ENCODE results near the gene KRTAP9-1.

Gene KRTAP9-1

GRCh38 chr17:41211845-41212466 is 22.3 kb downstream of the KRTAP9-1 start:
- Histone ChIP-seq H3K27me3 (ENCODE audit: insufficient read depth, low read depth) (no peaks in the 10 kb centered on the region), H3K79me2 (ENCODE audit: insufficient read depth, low read depth) (no peaks in the 10 kb centered on the region), H3K4me2 (peak overlapping the region; percentile 59), H3K4me3 (IDR thresholded peaks at IDR 0.05; ENCODE audit: insufficient read depth, low read depth, low read length) (no peak overlapping the region), H4K20me1 (ENCODE audit: insufficient read depth) (no peaks in the 10 kb centered on the region), H3K9ac (no peak overlapping the region), H2AFZ (ENCODE audit: low read depth) (peak overlapping the region; percentile 7), H3K4me1 (ENCODE audit: low read depth, poor library complexity, severe bottlenecking) (peaks cover 29% of the 10 kb centered on the region), H3K36me3 (ENCODE audit: insufficient read depth) (no peaks in the 10 kb centered on the region), H3K27ac (peak overlapping the region; percentile 35)
- no peak for TF ChIP-seq CTCF (conservative IDR thresholded peaks at IDR 0.05; ENCODE audit: low read depth, low read length)

DNA sequence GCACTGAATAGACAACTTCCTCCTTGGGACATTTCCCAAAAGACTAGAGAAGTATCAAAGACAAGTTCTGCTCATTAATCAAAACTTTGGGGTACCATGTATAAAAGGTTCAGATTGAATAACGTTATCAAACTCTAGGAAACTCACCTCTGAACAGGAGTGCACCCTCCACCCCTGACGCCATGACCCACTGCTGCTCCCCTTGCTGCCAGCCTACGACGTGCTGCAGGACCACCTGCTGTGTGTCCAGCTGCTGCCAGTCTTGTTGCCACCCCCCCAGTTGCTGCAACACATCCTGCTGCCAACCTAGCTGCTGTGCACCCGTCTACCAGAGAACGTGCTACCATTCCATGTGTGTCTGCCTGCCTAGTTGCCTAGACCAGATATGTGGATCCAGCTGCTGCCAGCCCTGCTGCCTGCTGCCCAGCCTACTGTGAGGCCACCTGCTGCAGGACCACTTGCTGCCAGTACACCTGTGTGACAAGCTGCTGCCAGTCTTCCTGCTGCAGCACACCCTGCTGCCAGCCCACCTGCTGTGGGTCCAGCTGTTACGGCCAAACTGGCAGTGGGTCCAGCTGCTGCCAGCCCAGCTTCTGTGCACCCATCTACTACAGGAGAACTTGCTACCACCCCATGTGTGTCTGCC is 23.0 kb downstream of the KRTAP9-1 start:
- Histone ChIP-seq H3K4me1 (ENCODE audit: low read depth, poor library complexity, severe bottlenecking) (peaks cover 29% of the 10 kb centered on the region), H3K36me3 (ENCODE audit: insufficient read depth) (no peaks in the 10 kb centered on the region), H3K79me2 (ENCODE audit: insufficient read depth, low read depth) (no peaks in the 10 kb centered on the region), H3K27ac (peak overlapping the region; percentile 35), H4K20me1 (ENCODE audit: insufficient read depth) (no peaks in the 10 kb centered on the region), H3K9ac (no peak overlapping the region), H3K4me3 (IDR thresholded peaks at IDR 0.05; ENCODE audit: insufficient read depth, low read depth, low read length) (no peak overlapping the region), H3K27me3 (ENCODE audit: insufficient read depth, low read depth) (no peaks in the 10 kb centered on the region), H2AFZ (ENCODE audit: low read depth) (no peak overlapping the region; the same call in 1 of the 2 replicates), H3K4me2 (peak overlapping the region; percentile 59)
- no peak for TF ChIP-seq CTCF (conservative IDR thresholded peaks at IDR 0.05; ENCODE audit: low read depth, low read length)

GRCh38 chr17:41215681-41216080 is 26.0 kb downstream of the KRTAP9-1 start:
- Histone ChIP-seq H3K4me3 (IDR thresholded peaks at IDR 0.05; ENCODE audit: insufficient read depth, low read depth, low read length) (no peak overlapping the region), H3K9ac (no peak overlapping the region), H3K27ac (no peak overlapping the region), H3K36me3 (ENCODE audit: insufficient read depth) (no peaks in the 10 kb centered on the region), H2AFZ (ENCODE audit: low read depth) (no peak overlapping the region), H3K27me3 (ENCODE audit: insufficient read depth, low read depth) (no peaks in the 10 kb centered on the region), H3K4me1 (ENCODE audit: low read depth, poor library complexity, severe bottlenecking) (peaks cover 29% of the 10 kb centered on the region), H3K4me2 (no peak overlapping the region), H4K20me1 (ENCODE audit: insufficient read depth) (no peaks in the 10 kb centered on the region), H3K79me2 (ENCODE audit: insufficient read depth, low read depth) (no peaks in the 10 kb centered on the region)
- no peak for TF ChIP-seq CTCF (conservative IDR thresholded peaks at IDR 0.05; ENCODE audit: low read depth, low read length)

GRCh38 chr17:41223821-41224220 is 34.1 kb downstream of the KRTAP9-1 start:
- Histone ChIP-seq H3K36me3 (ENCODE audit: insufficient read depth) (no peaks in the 10 kb centered on the region), H3K27ac (no peak overlapping the region), H3K4me2 (no peak overlapping the region), H3K79me2 (ENCODE audit: insufficient read depth, low read depth) (no peaks in the 10 kb centered on the region), H3K9ac (no peak overlapping the region), H3K4me3 (IDR thresholded peaks at IDR 0.05; ENCODE audit: insufficient read depth, low read depth, low read length) (no peak overlapping the region), H3K27me3 (ENCODE audit: insufficient read depth, low read depth) (no peaks in the 10 kb centered on the region), H2AFZ (ENCODE audit: low read depth) (no peak overlapping the region), H4K20me1 (ENCODE audit: insufficient read depth) (no peaks in the 10 kb centered on the region), H3K4me1 (ENCODE audit: low read depth, poor library complexity, severe bottlenecking) (no peaks in the 10 kb centered on the region)
- no peak for TF ChIP-seq CTCF (conservative IDR thresholded peaks at IDR 0.05; ENCODE audit: low read depth, low read length)

Measured in KMS-11 (cell line).